Karpas-422 (cell line): ENCODE results near the gene CAMK2A. TPM values are rescaled to one million over a fixed set of nuclear protein-coding genes. Genes with fewer than 3 reads are reported as not detected.

Source experiments
- DNase-seq: peaks from one replicate; pipeline ENCODE4 v3.0.0-alpha.2; 2015
- H2AFZ ChIP-seq: fragments of 200-600 bp; sonication (generic); 2 replicates; pipeline ENCODE4 v1.6.1; 2014; ENCODE audit warnings: antibody characterized with exemption, low read length, mixed read lengths
- H3K27ac ChIP-seq: fragments of 200-600 bp; sonication (generic); 2 replicates; pipeline ENCODE4 v1.5.1; 2014; ENCODE audit warnings: mild to moderate bottlenecking, low read length, moderate library complexity
- H3K27me3 ChIP-seq: fragments of 200-600 bp; sonication (generic); 2 replicates; pipeline ENCODE4 v1.6.1; 2014; ENCODE audit warnings: low read length, mixed read lengths
- H3K36me3 ChIP-seq: fragments of 200-600 bp; sonication (generic); 2 replicates; pipeline ENCODE4 v1.6.1; 2014; ENCODE audit warnings: low read length, mixed read lengths; ENCODE audit not compliant: insufficient read depth
- H3K4me1 ChIP-seq: fragments of 200-600 bp; sonication (generic); 2 replicates; pipeline ENCODE4 v1.6.1; 2014; ENCODE audit warnings: mild to moderate bottlenecking, low read length, mixed read lengths
- H3K4me2 ChIP-seq: fragments of 200-600 bp; sonication (generic); 2 replicates; pipeline ENCODE4 v1.6.1; 2014; ENCODE audit warnings: low read length, low read depth, mild to moderate bottlenecking; ENCODE audit not compliant: poor library complexity, severe bottlenecking
- H3K4me3 ChIP-seq: fragments of 200-600 bp; sonication (generic); 2 replicates; pipeline ENCODE4 v1.5.1; 2014; ENCODE audit warnings: mild to moderate bottlenecking, antibody characterized with exemption, low read length, mixed read lengths
- H3K79me2 ChIP-seq: fragments of 200-600 bp; sonication (generic); 2 replicates; pipeline ENCODE4 v1.6.1; 2014; ENCODE audit warnings: mild to moderate bottlenecking, low read length, mixed read lengths
- H3K9ac ChIP-seq: fragments of 200-600 bp; sonication (generic); 2 replicates; pipeline ENCODE4 v1.6.0; 2014; ENCODE audit warnings: low read length
- H3K9me2 ChIP-seq: fragments of 200-600 bp; sonication (generic), shearing (Covaris generic); replicated peaks from 2 replicates; pipeline ENCODE4 v1.6.0; 2014; ENCODE audit warnings: mild to moderate bottlenecking, low read length, moderate library complexity; ENCODE audit not compliant: insufficient read depth
- H3K9me3 ChIP-seq: fragments of 300-700, 200-600 bp; sonication (generic); 2 replicates; pipeline ENCODE4 v1.6.1; 2014; ENCODE audit warnings: low read length, mixed read lengths
- H4K20me1 ChIP-seq: fragments of 200-600 bp; sonication (generic); 2 replicates; pipeline ENCODE4 v1.6.1; 2014; ENCODE audit warnings: mild to moderate bottlenecking, antibody characterized with exemption, low read length, low read depth; ENCODE audit not compliant: insufficient read depth
- total RNA-seq: library from RNA; depleted of rRNA; stranded (reverse); fragments of >200 nt; shearing (Covaris generic); gene quantifications from 2 replicates; pipeline ENCODE4 v1.2.3, GENCODE V29; 2014; ENCODE audit warnings: low replicate concordance

CAMK2A gene
- total RNA-seq, 1 experiment from 2014 or later, result not detected

- H3K4me3 ChIP-seq, result no peak overlapping the region
- no peak overlapping the region for H3K27ac ChIP-seq
- no peaks in the 10 kb centered on the region for H3K79me2 ChIP-seq
- H3K27me3 ChIP-seq, result no peaks in the 10 kb centered on the region
- H3K4me2 ChIP-seq, result no peak overlapping the region
- no peaks in the 10 kb centered on the region for H3K9me3 ChIP-seq
- no peak for DNase-seq
- no peaks in the 10 kb centered on the region for H3K4me1 ChIP-seq
- H3K36me3 ChIP-seq, result no peaks in the 10 kb centered on the region
- H2AFZ ChIP-seq, result no peak overlapping the region
- peaks cover under 1% of the 10 kb centered on the region; the same call in 1 of the 2 replicates for H4K20me1 ChIP-seq
- no peak overlapping the region for H3K9ac ChIP-seq
- H3K9me2 ChIP-seq, result no peaks in the 10 kb centered on the region
Observed at GRCh38 chr5:150294551-150295071, 5.0 kb upstream of the CAMK2A start.

GRCh38 chr5:150293091-150293941, 3.7 kb upstream of the CAMK2A start:
- Histone ChIP-seq H2AFZ (no peak overlapping the region), H3K79me2 (no peaks in the 10 kb centered on the region), H4K20me1 (no peaks in the 10 kb centered on the region), H3K27ac (no peak overlapping the region), H3K27me3 (no peaks in the 10 kb centered on the region), H3K4me3 (no peak overlapping the region), H3K36me3 (no peaks in the 10 kb centered on the region), H3K9ac (no peak overlapping the region), H3K4me1 (no peaks in the 10 kb centered on the region), H3K9me3 (no peaks in the 10 kb centered on the region), H3K9me2 (no peaks in the 10 kb centered on the region), H3K4me2 (no peak overlapping the region)
- DNase-seq, result no peak

GRCh38 chr5:150291388-150292385, 2.1 kb upstream of the CAMK2A start:
- H4K20me1 ChIP-seq, result no peaks in the 10 kb centered on the region
- H3K79me2 ChIP-seq, result no peaks in the 10 kb centered on the region
- no peak overlapping the region for H3K27ac ChIP-seq
- no peak overlapping the region for H3K4me3 ChIP-seq
- H3K4me1 ChIP-seq, result no peaks in the 10 kb centered on the region
- no peak for DNase-seq
- H2AFZ ChIP-seq, result no peak overlapping the region
- no peaks in the 10 kb centered on the region for H3K9me2 ChIP-seq
- no peaks in the 10 kb centered on the region for H3K9me3 ChIP-seq
- no peaks in the 10 kb centered on the region for H3K36me3 ChIP-seq
- no peak overlapping the region for H3K4me2 ChIP-seq
- H3K9ac ChIP-seq, result no peak overlapping the region
- no peaks in the 10 kb centered on the region for H3K27me3 ChIP-seq

GRCh38 chr5:150288791-150289190, 782 bp downstream of the CAMK2A start:
- no peak for DNase-seq
- H3K4me1 ChIP-seq, result no peaks in the 10 kb centered on the region
- H2AFZ ChIP-seq, result no peak overlapping the region
- no peak overlapping the region for H3K9ac ChIP-seq
- no peak overlapping the region for H3K4me2 ChIP-seq
- H3K9me2 ChIP-seq, result no peaks in the 10 kb centered on the region
- no peak overlapping the region for H3K4me3 ChIP-seq
- H3K36me3 ChIP-seq, result no peaks in the 10 kb centered on the region
- H4K20me1 ChIP-seq, result no peaks in the 10 kb centered on the region
- no peaks in the 10 kb centered on the region for H3K79me2 ChIP-seq
- H3K27ac ChIP-seq, result no peak overlapping the region
- no peaks in the 10 kb centered on the region for H3K27me3 ChIP-seq
- no peaks in the 10 kb centered on the region for H3K9me3 ChIP-seq

GRCh38 chr5:150288361-150288760, 1.2 kb downstream of the CAMK2A start:
- H3K36me3 ChIP-seq, result no peaks in the 10 kb centered on the region
- H3K4me2 ChIP-seq, result no peak overlapping the region
- no peak overlapping the region for H3K27ac ChIP-seq
- no peaks in the 10 kb centered on the region for H3K27me3 ChIP-seq
- no peak overlapping the region for H2AFZ ChIP-seq
- DNase-seq, result no peak
- H3K79me2 ChIP-seq, result no peaks in the 10 kb centered on the region
- no peaks in the 10 kb centered on the region for H3K9me3 ChIP-seq
- H3K9me2 ChIP-seq, result no peaks in the 10 kb centered on the region
- no peaks in the 10 kb centered on the region for H3K4me1 ChIP-seq
- no peak overlapping the region for H3K4me3 ChIP-seq
- H4K20me1 ChIP-seq, result no peaks in the 10 kb centered on the region
- H3K9ac ChIP-seq, result no peak overlapping the region

GRCh38 chr5:150286820-150287219, 2.8 kb downstream of the CAMK2A start:
- H3K4me2 ChIP-seq, result no peak overlapping the region
- no peak overlapping the region for H2AFZ ChIP-seq
- no peaks in the 10 kb centered on the region for H3K36me3 ChIP-seq
- H3K27ac ChIP-seq, result no peak overlapping the region
- no peaks in the 10 kb centered on the region for H4K20me1 ChIP-seq
- H3K9me3 ChIP-seq, result no peaks in the 10 kb centered on the region
- H3K9me2 ChIP-seq, result no peaks in the 10 kb centered on the region
- H3K79me2 ChIP-seq, result no peaks in the 10 kb centered on the region
- H3K9ac ChIP-seq, result no peak overlapping the region
- H3K4me3 ChIP-seq, result no peak overlapping the region
- H3K4me1 ChIP-seq, result no peaks in the 10 kb centered on the region
- peak; percentile 63 for DNase-seq
- H3K27me3 ChIP-seq, result no peaks in the 10 kb centered on the region

- H3K4me3 ChIP-seq, result no peak overlapping the region
- H2AFZ ChIP-seq, result no peak overlapping the region
- no peak overlapping the region for H3K27ac ChIP-seq
- no peaks in the 10 kb centered on the region for H4K20me1 ChIP-seq
- no peaks in the 10 kb centered on the region for H3K9me3 ChIP-seq
- no peak overlapping the region for H3K4me2 ChIP-seq
- H3K9me2 ChIP-seq, result no peaks in the 10 kb centered on the region
- H3K9ac ChIP-seq, result no peak overlapping the region
- no peaks in the 10 kb centered on the region for H3K36me3 ChIP-seq
- no peak for DNase-seq
- H3K79me2 ChIP-seq, result no peaks in the 10 kb centered on the region
- H3K4me1 ChIP-seq, result no peaks in the 10 kb centered on the region
- no peaks in the 10 kb centered on the region for H3K27me3 ChIP-seq
Observed at GRCh38 chr5:150285114-150285513, 4.5 kb downstream of the CAMK2A start.

- Histone ChIP-seq H3K27ac (no peak overlapping the region), H4K20me1 (no peaks in the 10 kb centered on the region), H3K4me3 (no peak overlapping the region), H3K9me3 (no peaks in the 10 kb centered on the region), H3K36me3 (no peaks in the 10 kb centered on the region), H3K4me2 (no peak overlapping the region), H3K9me2 (no peaks in the 10 kb centered on the region), H2AFZ (no peak overlapping the region), H3K27me3 (no peaks in the 10 kb centered on the region), H3K79me2 (no peaks in the 10 kb centered on the region), H3K9ac (no peak overlapping the region), H3K4me1 (no peaks in the 10 kb centered on the region)
- DNase-seq, result no peak
Observed at GRCh38 chr5:150284311-150284710, 5.3 kb downstream of the CAMK2A start.
